ENCODE results near the gene METTL15. TPM values are rescaled to one million over a fixed set of nuclear protein-coding genes. Genes with fewer than 3 reads are reported as not detected.
A peak's percentile ranks its signal among the peaks of the same experiment; 100 is the strongest.
"Not testable (repeated sequence)": the region's sequence is repeated elsewhere in the genome, so short reads cannot be mapped to it uniquely, and the experiment has no call there.

METTL15 gene, protein sequence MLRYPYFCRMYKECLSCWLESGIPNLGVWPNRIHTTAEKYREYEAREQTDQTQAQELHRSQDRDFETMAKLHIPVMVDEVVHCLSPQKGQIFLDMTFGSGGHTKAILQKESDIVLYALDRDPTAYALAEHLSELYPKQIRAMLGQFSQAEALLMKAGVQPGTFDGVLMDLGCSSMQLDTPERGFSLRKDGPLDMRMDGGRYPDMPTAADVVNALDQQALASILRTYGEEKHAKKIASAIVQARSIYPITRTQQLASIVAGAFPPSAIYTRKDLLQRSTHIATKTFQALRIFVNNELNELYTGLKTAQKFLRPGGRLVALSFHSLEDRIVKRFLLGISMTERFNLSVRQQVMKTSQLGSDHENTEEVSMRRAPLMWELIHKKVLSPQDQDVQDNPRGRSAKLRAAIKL
- 18.4 and 19.1 TPM in 2 replicates for total RNA-seq (2014; rRNA removed; shearing (Covaris generic))
- polyA plus RNA-seq (2015; cell fraction: cytosol; rRNA removed) = 7.4 and 9.8 TPM in 2 replicates
- polyA plus RNA-seq (2015; cell fraction: nucleus; rRNA removed) = 13.6 and 17.2 TPM in 2 replicates

DNA sequence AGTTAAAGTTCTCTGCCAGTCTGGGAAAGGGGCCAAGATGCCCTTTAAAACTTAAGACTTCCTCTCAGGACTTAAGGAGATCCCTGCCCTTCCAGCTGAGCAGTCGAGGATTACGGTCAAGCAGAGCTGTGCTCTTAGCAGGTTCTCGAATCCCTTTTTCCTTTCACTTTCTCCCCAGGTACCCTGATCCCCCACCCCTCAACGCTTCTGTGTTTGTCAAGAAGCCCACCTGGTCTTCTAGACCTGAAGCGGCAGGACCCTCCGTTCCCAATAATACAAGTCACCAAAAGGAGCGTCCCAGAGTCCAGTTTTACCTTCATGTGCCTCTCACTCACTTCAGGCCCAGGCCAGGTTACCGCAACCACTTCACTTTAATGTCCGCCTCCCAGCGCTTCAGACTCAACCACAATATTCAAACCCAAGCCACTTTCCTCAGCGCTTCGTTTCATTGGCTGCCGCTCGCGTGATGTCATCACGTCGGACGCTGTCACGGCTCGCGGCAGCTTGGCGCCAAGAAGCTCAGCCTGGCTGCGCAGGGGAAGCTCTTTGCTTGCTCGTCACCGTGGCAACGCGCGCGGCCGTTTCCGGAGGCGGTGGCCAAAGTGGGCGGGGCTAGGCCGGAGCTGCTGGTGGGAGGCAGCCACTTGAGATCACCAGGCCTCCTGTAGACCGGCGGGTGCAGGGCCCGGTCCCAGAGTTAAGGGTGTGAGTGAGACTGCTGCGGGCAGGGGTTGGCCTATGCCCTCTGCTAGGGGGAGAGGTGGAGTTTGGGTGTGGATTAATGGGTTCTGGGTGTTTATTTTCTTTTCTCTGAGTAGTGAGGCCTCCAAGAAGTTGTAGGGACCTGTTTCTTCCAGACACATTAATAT, at the start of gene METTL15, which contains the start of gene KIF18A:
METTL15 (plus strand) TSS at position 639 of the 869 bp plus-strand sequence. CDS start 4,947 bp downstream, outside the sequence.
KIF18A (minus strand) TSS at position 407 of the 869 bp plus-strand sequence. CDS start 10,209 bp downstream, outside the sequence.
- peak; percentile 98 for DNase-seq (ENCODE audit: low read depth, low spot score)
- in situ Hi-C loops (cut with HindIII; ENCODE audit: low pct_unique_long_range_greater_than_20kb, low sequenced_read_pairs) = no loop called here

DNA sequence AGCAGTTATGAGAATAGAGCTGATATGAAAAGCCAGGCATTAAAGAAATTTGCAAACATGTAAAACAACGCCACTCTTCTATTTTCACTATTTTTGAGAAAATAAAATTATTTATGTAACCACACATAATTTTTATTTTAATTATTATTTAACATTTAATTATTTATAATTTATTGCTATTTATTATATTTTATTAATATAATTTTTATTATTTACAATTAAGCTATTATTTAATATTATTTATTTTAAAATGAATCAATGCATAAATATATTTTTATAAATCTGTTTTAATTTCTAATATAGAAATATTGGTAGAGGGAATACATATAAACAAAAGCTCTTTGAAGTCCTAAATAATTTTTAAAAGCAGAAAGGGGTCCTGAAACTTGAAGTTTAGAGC, 36.9 kb upstream of the METTL15 start:
- in situ Hi-C loops (cut with HindIII; ENCODE audit: low pct_unique_long_range_greater_than_20kb, low sequenced_read_pairs) = no loop called here
- no peak for DNase-seq (ENCODE audit: low read depth, low spot score)

GRCh38 chr11:28072321-28072720, 35.9 kb upstream of the METTL15 start:
- in situ Hi-C loops (cut with HindIII; ENCODE audit: low pct_unique_long_range_greater_than_20kb, low sequenced_read_pairs) = no loop called here
- DNase-seq (ENCODE audit: low read depth, low spot score) = no peak

DNA sequence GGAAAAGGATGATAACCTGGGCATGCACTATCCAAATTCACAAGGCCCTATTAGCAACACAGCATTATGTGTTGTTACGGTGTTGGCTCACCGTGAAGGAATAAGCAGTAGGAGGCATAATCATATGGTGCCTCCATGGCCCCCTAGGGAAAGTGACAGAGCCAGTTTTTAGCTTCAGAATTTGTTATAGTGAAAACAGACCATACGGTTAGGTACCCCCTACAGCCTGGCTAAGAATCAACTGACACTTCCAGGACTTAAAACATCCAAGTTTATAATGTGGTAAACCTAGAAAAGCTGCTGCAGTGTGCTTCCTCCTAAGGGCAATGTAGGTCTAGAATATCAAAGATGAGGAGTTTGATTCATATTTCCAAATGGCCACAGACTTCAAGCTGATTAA, 30.7 kb upstream of the METTL15 start:
- in situ Hi-C loops (cut with HindIII; ENCODE audit: low pct_unique_long_range_greater_than_20kb, low sequenced_read_pairs) = no loop called here
- no peak for DNase-seq (ENCODE audit: low read depth, low spot score)

- in situ Hi-C loops (cut with HindIII; ENCODE audit: low pct_unique_long_range_greater_than_20kb, low sequenced_read_pairs) = no loop called here
- no peak for DNase-seq (ENCODE audit: low read depth, low spot score)
Observed at GRCh38 chr11:28083118-28083517, 25.1 kb upstream of the METTL15 start.

DNA sequence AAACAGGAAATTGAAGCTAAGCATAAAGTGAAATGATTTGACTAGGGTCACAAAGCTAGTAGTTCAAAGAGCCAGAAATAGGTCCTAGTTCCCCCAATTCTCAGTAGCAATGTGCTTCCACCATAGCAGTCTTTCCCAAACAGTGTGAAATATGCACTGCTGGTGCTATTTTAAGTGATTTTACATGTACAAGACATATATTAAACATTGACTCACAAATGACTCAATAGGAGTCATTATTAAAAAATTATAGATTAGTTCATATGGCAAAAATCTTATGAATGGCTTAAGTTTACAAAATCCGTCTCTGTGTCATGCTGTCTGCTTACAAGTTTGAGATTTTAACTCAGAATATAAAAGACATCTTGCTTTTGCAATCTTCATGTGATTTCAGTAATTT, 21.6 kb upstream of the METTL15 start:
- in situ Hi-C loops (cut with HindIII; ENCODE audit: low pct_unique_long_range_greater_than_20kb, low sequenced_read_pairs) = no loop called here
- no peak for DNase-seq (ENCODE audit: low read depth, low spot score)

DNA sequence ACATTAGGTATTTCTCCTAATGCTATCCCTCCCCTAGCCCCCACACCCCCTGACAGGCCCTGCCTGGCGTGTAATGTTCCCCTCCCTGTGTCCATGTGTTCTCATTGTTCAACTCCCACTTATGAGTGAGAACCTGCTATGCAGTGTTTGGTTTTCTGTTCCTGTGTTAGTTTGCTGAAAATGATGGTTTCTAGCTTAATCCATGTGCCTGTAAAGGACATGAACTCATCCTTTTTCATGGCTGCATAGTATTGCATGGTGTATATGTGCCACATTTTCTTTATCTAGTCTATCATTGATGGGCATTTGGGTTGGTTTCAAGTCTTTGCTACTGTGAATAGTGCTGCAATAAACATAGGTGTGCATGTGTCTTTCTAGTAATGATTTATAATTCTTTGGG, 21.0 kb upstream of the METTL15 start:
- in situ Hi-C loops (cut with HindIII; ENCODE audit: low pct_unique_long_range_greater_than_20kb, low sequenced_read_pairs) = not testable (repeated sequence)

GRCh38 chr11:28087693-28088092, 20.5 kb upstream of the METTL15 start:
- in situ Hi-C loops (cut with HindIII; ENCODE audit: low pct_unique_long_range_greater_than_20kb, low sequenced_read_pairs); DNase-seq (ENCODE audit: low read depth, low spot score): not testable (repeated sequence)

More for the DNA sequence above, 21.0 kb upstream of the METTL15 start:
- DNase-seq (ENCODE audit: low read depth, low spot score) = not testable (repeated sequence)

DNA sequence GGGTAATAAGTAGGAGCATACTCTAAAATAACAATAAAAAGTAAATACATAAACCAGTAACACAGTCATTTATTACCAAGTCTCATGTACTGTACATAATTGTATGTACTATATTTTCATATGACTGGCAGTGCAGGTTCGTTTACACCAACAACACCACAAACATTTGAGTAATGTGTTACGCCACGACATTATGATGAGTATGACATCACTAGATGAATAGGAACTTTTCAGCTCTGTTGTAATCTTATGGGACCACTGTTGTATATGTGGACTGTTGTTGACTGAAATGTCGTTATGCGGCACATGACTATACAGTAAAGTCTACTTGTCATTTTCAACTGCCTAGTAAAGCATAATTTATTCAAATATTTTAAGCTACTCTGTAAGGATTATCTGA, 18.8 kb upstream of the METTL15 start:
- peak; percentile 32 for DNase-seq (ENCODE audit: low read depth, low spot score)
- in situ Hi-C loops (cut with HindIII; ENCODE audit: low pct_unique_long_range_greater_than_20kb, low sequenced_read_pairs) = no loop called here

GRCh38 chr11:28090052-28090749, 18.0 kb upstream of the METTL15 start:
- in situ Hi-C loops (cut with HindIII; ENCODE audit: low pct_unique_long_range_greater_than_20kb, low sequenced_read_pairs) = no loop called here
- DNase-seq (ENCODE audit: low read depth, low spot score) = no peak

DNA sequence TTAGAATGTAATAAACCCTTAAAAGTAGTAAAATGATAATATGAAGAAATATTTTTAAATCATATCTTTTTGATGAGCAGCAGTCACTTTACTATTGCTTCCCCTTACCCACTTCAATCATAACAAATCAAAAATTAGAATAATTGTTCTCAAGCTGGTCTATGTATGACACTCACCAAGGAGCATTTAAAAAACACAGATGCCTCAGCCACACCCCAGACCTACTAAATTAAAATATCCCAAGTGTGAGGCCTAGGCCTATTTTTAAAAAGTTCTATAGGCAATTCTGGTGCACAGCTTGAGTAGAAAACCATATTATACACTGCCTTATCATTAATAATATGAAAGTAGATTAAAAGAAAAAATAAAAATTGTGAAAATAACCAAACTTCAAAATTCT, 15.4 kb upstream of the METTL15 start:
- DNase-seq (ENCODE audit: low read depth, low spot score) = no peak
- in situ Hi-C loops (cut with HindIII; ENCODE audit: low pct_unique_long_range_greater_than_20kb, low sequenced_read_pairs) = no loop called here

GRCh38 chr11:28098257-28098656, 9.9 kb upstream of the METTL15 start:
- DNase-seq (ENCODE audit: low read depth, low spot score) = no peak
- in situ Hi-C loops (cut with HindIII; ENCODE audit: low pct_unique_long_range_greater_than_20kb, low sequenced_read_pairs) = no loop called here

- in situ Hi-C loops (cut with HindIII; ENCODE audit: low pct_unique_long_range_greater_than_20kb, low sequenced_read_pairs) = no loop called here
- DNase-seq (ENCODE audit: low read depth, low spot score) = no peak
Observed at GRCh38 chr11:28099715-28100114, 8.5 kb upstream of the METTL15 start.

DNA sequence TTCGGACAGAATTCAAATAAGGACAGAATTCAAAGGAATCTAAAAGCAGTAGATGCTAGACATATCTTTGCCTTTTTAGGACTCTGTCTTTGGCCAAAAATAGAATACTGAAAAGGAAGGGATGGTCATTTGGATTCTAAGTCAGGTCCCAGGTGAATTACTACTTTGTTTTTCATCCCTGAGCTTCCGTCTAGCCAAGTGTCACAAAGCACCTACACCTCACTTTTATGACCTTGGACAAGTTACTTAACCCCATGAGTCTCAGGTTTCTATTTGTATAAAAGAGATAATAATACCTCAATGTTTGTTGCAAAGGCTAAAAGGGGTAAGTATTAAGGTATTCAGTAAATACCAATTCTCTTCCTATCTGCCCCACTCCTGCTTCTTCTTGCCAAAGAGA, 7.5 kb upstream of the METTL15 start:
- no peak for DNase-seq (ENCODE audit: low read depth, low spot score)
- in situ Hi-C loops (cut with HindIII; ENCODE audit: low pct_unique_long_range_greater_than_20kb, low sequenced_read_pairs) = no loop called here

DNA sequence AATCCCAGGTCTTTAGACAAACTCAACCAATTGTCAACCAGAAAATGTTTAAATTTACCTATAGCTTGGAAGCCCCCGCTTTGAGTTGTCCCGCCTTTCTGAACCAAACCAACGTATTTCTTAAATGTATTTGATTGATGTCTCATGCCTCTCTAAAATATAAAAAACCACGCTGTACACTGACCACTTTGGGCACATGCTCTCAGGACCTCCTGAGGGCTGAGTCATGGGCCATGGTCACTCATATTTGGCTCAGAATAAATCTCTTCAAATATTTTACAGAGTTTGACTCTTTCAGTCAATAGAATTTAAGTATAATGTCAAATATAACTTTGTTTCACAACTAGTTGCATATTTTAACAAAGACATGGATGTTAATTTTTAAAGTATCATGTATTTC, 5.9 kb upstream of the METTL15 start:
- DNase-seq (ENCODE audit: low read depth, low spot score); in situ Hi-C loops (cut with HindIII; ENCODE audit: low pct_unique_long_range_greater_than_20kb, low sequenced_read_pairs): not testable (repeated sequence)

- in situ Hi-C loops (cut with HindIII; ENCODE audit: low pct_unique_long_range_greater_than_20kb, low sequenced_read_pairs) = no loop called here
- no peak for DNase-seq (ENCODE audit: low read depth, low spot score)
Observed at GRCh38 chr11:28104425-28104824, 3.8 kb upstream of the METTL15 start.

- no peak for DNase-seq (ENCODE audit: low read depth, low spot score)
- in situ Hi-C loops (cut with HindIII; ENCODE audit: low pct_unique_long_range_greater_than_20kb, low sequenced_read_pairs) = no loop called here
Observed at GRCh38 chr11:28104984-28105383, 3.2 kb upstream of the METTL15 start.

DNA sequence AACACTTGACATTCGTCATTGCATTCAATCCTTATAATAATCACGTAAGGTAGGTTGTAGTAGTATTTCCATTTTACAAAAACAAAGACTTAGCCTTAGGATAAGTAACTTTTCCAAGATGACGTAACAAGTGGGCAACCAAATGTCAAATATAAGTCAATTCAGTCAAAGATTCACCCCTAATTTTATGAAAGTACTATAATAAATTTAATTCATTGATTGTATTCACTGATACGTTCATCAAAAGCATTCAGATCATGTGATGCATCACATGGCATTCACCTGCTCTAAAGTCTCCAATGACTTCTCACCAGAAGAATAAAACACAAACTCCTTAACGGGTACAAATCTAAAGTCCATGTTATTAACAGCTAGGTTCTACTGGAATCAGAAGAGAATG, 2.3 kb upstream of the METTL15 start:
- in situ Hi-C loops (cut with HindIII; ENCODE audit: low pct_unique_long_range_greater_than_20kb, low sequenced_read_pairs) = no loop called here
- DNase-seq (ENCODE audit: low read depth, low spot score) = peak; percentile 23
